ENCODE results near the gene VANGL1.
"Not testable (repeated sequence)": the region's sequence is repeated elsewhere in the genome, so short reads cannot be mapped to it uniquely, and the experiment has no call there.

The VANGL1 gene

DNA sequence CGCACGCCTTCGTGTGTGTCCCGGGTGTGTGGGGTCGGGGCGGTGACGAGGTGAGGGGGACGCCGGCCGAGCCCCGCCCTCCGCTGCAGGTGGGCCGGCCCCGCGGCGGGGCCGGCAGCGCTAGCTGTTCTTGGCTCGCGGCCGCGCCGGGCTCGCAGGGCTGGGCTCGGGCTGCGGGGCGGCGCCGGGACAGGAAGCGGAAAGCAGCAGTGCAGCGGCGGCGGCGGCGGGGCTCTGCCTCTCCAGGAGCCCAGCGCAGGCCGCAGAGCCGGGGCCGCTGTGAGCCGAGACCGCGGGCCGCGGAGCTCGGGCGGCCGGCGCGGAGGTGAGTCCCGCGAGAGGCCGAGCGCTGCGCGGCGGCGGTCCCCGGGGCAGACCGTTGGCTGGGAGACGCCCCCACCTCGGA is at the start of gene VANGL1:
Gene VANGL1, plus strand, starts transcription at position 209 of the 406 bp plus-strand sequence. CDS start 9,444 bp downstream, outside the sequence.
- peak; percentile 23 to 51 for DNase-seq

DNA sequence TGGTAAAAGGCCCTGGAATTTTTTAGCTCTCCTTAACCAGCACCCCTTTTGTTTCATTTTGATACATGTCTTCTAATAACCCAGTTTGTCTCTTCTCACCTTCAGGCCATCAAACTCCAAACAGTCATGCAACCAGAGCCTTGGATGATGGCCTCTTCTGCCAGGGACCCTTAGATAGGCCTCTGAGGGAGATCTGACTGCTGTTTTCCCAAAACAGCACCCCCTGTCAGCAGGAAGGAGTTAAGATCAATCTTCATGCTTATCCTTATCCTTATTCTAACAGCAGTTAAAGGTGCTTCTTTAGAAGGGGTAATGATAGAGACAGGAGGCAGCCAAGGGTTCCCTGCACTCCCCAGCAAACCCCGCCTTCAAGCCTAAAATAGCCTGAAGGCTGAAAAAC is 49.5 kb upstream of the VANGL1 start:
- no peak for DNase-seq

DNA sequence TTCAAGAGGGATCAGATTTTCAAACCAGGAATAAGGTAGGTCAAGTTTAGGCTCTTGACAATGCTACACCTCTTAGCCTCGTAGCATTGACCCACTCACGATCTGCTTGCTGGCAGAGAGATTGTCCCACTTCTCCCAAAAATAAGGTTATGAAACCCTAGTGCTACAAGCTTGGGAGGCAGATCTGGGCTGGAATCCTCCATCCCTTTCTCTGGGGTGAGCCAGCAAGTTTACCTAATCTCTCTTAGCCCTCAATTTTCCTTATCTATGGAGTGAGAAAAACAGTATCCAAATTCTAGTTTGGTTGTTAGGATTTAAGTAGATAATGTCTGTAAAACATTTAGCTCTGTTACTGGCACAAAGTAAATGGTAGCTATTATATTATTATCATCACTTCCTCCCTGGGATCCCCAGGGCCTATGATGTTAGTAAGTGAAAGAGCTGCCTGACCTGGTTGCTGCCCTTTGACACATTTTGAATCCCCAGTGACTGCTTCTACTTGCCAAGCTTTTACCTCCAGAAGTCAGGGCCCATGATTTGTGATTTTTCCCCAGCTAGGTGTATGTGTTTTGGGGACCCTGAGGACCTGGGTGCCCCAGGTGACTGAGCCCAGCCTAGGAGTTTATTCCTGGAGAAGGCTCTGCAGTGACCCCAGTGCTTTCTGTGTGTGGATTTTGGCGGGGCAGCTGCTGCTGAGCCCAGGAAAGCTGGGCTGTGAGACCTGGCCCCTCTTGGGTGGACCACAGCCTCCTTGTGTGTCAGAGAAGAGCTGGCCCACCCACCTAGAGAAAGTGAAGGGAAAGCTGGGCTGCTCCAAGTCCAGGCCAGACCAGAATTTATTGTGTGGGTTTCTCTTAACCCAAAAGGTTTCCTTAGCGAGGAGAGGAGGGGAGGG is 48.2 kb upstream of the VANGL1 start:
- no peak for DNase-seq

DNA sequence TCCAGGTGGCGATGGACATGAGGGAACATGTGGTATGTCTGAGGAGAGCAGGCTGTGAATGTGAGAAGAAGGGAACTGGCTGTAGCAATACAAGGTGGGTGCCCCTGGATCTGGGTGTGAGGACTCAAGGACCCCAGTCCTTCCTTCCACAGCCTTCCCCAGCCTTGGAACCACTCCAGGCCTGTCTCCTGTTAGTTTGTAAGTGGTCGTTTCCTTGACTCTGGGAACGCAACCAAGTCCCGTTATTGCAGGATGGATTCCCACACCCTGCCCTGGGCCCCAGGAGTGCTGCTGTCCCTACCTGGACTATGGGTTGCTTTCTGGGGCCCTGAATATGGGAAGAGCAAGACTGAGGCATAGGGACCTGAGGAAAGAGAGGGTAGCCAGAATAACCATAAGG is 47.2 kb upstream of the VANGL1 start:
- DNase-seq: no peak

DNA sequence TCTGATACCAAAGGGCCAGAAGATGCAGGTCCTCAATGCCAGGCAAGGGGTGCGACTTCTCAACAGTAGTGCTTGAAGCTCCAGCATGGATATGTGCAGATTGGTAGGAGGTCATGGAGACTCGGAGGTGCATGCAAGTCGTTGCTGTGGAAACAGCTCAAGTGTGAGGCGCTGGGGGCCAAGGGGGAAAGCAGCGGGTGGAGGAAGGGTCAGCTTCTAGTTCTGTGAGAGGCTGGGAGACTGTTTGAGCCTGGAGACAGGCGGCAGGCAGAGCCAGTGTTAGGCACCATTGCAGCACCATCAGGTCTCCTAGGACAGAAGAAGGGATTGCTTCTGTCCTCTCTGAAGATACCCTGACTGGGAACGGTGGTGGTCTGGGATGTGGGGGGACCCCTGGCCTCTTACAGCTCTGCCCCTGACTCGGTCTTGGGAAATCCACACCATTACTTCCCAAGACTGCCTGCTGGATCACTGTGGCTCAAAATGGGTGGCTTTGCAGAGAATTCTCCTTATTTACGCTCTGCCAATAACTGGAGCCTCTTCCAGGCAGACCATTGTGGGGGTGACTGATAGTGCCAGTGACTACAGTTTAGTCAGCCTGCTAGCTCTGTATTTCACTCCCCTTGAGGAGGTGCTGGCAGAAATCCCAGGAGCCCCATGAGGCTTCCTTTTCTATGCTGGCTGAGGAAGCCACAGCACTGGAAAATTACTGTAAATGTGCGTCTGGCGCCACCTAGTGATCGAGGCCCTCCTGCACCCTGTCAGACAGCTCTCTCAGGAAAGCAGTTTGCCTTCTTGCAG is 46.3 kb upstream of the VANGL1 start:
- peak; percentile 63 to 68 for DNase-seq

DNA sequence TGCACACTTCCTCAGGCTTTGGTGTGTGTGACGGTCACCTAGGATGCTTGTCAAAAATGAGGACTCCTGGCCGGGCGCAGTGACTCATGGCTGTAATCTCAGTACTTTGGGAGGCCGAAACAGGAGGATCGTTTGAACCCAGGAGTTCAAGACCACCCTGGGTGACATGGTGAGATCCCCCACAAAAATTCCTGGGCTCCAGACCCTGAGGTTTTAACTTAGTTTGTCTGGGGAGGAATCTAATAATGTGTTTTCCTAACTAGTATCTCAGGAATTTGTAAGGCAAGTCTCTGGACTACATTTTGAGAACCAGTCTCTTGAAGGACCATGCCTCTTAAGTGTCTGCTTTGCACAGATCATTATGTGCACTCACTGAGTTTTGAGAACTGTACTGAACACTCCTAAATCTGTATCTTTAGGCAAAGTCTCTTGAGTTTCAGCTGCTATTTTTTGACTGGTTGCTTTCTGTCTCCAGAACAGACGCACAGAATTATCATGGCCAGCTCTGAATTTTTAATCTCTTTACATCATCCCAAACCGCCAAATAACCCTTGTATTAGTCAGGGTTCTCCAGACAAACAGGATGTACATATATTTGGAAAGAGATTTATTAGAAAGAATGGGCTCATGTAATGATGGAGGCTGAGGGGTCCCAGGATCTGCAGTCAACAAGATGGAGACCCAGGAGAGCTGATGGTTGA is 45.5 kb upstream of the VANGL1 start:
- DNase-seq: no peak

DNA sequence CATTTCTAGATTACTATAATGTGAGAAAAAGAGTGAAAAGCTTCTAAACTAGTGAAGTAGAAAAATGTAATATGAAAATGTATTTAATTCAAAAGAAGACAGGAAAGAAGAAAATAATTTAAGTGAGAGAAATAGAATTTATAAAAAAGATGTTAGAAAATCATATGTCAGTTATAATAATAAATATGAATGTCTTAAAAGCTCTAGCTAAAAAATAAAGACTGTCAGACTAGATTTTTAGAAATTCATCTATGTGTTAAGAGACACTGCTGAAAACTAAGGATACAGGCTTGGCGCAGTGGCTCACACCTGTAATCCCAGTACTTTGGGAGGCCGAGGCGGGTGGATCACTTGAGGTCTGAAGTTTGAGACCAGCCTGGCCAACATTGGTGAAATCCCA is 37.3 kb upstream of the VANGL1 start:
- DNase-seq: no peak

DNA sequence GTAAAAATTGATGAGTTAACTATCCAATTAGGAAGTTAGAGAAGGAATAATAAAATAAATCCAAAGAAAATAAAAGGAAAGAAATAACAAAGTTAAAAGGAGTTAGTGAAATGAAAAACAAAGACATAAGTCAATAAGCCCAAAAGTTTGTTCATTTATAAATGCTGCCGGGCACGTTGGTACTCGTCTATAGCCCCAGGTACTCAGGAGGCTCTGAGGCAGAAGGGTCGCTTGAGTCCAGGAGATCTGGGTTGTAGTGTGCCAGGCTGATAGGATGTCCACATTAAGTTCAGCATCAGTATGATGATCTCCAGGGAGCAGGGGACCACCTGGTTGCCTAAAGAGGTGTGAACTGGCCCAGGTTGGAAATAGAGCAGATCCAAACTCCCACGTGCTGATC is 35.5 kb upstream of the VANGL1 start:
- no peak for DNase-seq

DNA sequence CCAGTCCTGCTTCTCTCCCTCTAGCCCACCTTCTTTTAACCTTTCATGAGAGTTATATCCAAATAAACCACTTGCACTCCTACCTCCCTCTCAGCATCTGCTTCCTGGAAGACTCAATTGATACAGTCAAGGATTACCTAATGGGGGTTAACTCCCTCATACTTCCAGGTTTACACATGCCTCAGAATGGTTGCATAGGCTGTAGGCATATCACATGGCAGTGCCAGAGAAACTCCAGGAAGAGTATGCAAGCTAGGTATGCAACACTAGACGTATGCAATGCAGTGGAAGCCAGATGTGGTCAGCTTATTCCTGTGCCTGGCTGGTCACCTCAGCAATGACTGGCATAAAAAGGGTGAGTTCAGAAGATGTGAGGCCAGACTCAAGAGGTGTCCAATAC is 32.7 kb upstream of the VANGL1 start:
- no peak for DNase-seq

DNA sequence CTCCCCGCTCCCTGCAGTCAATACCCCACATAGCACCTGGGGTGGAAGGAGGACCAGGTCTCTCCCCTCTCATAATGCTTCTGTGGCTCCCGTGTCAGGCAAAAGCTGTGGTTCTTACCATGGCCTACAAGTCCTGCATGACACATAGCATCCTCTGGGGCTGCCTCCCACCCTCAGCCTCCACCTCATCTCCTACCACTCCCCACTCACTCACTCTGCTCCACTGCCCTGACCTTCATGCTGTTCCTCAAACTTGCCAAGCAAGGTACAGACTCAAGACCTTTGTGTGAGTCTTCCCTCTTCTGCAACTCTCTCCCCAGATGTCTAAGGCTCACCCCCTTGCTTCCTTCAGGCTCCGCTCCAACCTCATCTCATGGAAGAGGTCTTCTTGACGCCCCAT is 28.0 kb upstream of the VANGL1 start:
- no peak for DNase-seq

DNA sequence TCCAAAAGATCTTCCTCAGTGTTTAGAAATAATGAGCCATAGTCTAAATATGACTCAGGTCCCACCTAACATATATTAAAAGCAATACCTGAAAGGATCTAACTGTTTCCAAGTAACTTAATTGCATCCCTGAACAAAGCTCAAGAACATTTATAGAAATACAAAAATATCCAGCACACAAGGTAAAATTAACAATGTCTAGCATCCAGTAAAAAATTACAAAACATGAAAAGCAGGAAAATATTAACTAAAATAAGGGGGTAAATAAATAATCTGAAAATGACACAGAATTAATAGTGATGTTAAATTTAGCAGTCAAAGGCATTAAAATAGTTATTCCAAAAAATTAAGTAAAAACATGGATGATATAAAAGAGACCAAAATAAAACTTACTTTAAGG is 21.3 kb upstream of the VANGL1 start:
- DNase-seq: no peak

DNA sequence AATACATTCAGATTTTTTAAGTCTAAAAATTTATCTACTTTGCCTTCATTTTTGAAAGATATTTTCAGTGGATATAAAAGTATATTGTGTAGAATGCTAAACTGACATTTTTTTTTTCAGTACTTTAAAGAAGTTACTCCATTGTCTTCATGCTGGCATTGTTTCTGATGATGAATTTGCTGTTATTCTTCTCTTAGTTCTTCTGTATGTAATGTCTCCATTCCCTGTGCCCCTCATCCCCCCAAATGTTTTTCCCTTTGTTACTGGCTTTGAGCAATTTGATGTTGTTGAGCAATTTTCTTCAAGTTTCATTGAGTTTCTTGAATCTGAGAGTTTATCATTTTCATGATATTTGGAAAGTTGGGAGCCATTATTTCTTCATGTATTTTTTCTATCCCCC is 20.8 kb upstream of the VANGL1 start:
- no peak for DNase-seq

DNA sequence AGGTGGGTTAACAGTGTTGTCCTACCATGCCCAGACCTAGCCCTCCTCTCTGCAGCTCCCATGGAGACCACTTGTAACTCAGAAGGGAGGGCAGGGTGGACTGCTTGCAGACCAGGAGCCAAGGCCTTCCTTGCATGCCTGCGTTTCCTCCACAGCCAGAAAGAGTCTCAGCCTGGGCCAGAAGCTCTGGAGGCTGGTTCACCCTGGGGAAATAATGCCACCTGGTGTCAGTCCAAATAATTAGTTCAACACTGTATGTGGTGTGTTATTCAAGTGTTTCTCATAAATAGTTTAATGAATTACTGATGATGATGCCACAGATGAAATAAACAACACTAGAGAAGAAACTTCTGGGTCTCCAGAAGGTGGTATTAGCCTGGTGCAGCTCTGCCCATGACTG is 16.9 kb upstream of the VANGL1 start:
- DNase-seq: no peak

DNA sequence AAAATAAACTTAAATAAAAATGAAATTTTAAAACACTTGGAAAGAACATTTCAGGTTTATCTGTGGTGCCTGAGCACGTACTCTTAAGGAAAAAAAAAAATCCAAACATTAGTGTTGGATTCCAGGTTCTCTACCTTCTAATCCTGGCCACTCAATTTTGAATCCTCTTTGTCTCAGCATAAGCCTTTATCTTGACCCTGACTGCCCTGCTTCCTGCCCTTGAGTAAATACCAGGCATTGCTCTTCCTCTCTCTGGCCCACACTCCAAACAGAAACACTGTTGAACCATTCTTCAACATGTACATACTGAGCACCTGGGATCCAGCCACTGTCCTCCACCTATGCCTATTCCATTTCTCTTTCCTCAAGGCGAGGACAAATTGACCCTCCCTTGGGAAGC is 11.4 kb upstream of the VANGL1 start:
- no peak for DNase-seq

DNA sequence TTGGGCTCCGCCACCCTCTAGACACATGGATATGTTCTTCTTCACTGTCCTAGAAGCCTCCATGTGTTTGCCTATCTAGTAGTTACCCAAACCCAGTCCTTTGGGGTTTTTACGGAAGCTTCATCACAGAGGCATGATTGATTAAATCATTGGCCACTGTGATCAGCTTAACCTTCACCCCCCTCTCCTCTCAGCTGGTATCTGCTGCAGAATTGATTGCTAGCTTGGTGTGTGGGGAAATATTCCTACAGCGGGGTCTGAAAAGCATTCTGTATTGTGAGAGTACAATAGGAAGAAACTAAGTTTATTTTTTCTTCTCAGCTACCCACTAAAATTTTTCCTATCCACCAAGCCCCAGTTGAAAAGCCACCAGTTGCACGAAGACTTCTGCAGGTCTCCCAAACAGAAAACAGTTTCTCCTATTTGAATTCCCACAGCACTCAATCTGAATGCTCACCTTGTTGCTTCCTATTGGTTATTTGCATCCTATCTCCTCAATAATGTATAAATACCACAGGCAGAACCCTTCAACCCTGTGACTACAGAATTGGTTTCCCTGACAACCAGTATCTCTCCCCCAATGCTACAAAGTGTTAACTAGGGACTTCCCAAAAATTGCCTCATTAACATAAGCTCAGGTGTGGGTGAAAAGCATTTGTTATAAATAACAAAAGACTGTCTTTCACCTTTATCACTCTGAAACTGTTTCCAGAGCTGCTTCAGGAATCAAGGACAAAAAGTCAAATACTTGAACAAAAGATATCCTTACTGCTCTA is 9.3 kb upstream of the VANGL1 start:
- DNase-seq: no peak

DNA sequence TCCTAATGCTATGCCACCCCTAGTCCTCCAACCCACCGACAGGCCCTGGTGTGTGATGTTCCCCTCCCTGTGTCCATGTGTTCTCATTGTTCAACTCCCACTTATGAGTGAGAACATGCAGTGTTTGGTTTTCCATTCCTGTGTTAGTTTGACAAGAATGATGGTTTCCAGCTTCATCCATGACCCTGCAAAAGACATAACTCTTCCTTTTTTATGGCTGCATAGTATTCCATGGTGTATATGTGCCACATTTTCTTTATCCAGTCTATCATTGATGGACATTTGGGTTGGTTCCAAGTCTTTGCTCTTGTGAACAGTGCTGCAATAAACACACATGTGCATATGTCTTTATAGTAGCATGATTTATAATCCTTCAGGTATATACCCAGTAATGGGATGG is 8.2 kb upstream of the VANGL1 start:
- not testable (repeated sequence) for DNase-seq

DNA sequence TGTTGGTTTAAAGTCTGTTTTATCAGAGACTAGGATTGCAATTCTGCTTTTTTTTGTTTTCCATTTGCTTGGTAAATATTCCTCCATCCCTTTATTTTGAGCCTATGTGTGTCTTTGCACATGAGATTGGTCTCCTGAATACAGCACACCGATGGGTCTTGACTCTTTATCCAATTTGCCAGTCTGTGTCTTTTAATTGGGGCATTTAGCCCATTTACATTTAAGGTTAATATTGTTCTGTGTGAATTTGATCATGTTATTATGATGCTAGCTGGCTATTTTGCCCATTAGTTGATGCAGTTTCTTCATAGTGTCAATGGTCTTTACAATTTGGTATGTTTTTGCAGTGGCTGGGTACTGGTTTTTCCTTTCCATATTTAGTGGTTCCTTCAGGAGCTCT is 4.5 kb upstream of the VANGL1 start:
- DNase-seq: not testable (repeated sequence)

DNA sequence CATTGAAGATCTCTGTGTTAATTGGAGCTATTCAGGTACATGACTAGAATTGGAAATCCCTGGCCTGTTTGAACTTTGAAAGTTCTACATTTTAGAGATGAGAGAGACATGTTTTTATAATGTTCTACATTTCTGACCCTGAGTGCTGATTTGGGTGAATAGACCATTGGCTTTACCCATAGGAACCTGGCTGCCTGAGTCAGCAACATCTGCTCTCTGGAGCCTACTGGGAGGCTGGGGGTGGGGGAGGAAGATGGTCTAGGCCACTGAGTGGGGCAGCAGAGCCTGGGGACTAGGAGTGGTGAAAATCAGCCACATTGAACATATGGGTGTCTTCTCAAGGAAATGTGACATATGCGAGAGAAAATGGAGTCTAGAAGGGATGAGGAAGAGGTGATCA is 1.4 kb upstream of the VANGL1 start:
- DNase-seq: no peak

DNA sequence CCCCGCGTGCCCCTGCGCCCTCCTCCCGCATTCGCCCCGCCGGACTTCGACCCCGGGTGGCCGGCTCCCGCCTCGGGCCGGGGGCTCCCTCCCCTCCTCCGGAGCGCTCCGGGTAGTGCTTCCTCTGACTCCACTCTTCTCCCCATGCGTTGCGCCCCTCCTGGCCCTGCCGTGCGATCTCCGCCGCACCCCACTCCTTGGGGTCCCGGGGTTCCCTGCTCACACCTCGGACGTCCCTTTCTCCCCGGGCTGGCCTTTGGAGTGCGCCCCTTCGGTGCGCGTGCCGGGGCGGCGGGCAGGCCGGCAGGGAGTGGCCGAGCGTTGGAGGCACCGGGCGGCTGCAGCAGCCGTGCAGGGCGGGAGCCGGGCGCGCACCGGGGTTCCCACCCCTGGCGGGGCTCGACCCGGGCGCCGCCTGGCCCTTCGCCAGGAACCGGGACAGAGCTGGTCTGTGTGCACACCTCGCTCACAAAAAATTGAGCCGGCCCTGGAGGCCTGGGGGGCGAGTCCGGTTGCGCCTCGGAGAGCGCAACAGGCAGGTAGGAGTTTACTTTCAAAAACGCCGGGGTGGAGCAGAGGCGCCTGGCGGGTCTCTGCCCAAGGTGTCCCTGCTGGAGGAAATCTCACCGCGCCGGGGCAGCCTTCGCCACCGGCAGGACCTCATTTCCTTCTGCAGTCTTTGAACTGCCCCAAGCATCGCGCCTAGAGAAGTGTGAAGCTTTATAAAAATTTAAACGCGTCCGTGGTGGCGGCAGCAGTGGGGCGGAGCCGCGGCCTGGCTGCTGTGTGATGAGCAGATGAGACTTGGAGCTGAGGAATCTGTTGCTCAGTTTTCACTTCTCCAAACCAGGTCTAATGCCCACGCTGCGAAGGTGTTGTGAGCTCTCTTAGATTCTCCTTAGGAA is 650 bp downstream of the VANGL1 start:
- peak; percentile 10 to 19 for DNase-seq

DNA sequence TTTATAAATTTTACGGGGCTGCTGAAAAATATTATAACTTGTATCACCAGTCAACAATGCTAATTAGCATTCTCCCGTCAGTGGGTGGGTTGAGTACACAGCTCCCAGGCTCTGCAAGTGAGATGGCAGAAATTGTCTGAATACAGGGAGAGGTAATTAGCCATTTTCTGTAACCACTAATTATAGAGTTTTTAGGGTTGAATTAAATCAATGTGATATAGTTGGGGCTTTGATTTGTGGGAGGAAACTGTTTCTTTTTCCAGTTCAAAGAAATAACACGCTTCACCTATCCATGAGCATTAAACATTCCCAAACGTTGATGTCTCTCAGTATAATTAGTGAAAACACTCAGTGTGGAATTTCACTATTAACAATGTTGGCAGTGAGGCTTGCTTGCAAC is 1.5 kb downstream of the VANGL1 start:
- DNase-seq: no peak

DNA sequence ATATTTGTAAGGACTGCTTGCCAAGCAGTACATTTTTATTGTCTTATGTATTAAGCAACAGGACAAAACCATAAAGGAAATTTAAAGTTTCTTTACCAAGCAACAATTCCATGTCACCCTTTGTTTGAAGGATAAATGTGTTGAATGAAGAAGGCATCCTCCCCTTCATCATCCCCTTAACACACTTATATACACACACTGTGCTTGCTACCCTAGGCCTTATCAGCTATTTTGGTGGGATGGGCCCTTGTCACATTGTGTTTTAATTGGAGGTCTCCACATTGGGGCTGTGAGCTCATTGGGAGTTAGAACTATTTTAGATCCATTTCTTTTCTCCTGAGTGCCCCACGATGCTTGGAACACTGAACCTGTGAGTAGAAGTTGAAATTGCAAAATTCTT is 1.9 kb downstream of the VANGL1 start:
- no peak for DNase-seq

DNA sequence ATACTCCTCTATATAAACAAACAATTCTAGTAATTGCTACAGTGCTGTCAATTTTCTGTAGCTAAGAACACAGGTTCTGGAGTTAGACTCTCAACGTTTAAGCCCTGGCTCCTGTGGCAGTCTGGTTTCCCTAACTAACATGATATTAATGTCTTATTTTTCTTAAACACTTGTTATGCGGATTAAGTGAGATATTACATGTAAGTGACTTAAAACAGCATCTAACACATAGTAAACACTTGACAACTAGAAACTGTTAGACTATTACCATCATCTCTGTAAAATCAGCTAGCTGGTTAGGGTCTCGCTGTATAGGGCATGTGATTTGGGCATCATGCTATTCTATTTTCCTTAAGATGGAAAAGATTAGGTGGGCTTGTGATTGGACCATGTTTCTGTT is 2.3 kb downstream of the VANGL1 start:
- no peak for DNase-seq

All from stimulated activated CD4-positive, alpha-beta T cell treated with anti-CD3 and anti-CD28 coated beads, Interleukin-2, amount 100 ng/mL, for 48 hours (primary cell).